HG03354 (cell line): ENCODE data around the gene ESR2.

Experiments
- ATAC-seq: cut with Tn5 transposase; IDR thresholded peaks from one replicate; pipeline ENCODE4 v1.9.1; 2021; ENCODE audit warnings: mild to moderate bottlenecking; ENCODE audit not compliant: unreplicated experiment, poor library complexity, severe bottlenecking

ESR2 gene

DNA sequence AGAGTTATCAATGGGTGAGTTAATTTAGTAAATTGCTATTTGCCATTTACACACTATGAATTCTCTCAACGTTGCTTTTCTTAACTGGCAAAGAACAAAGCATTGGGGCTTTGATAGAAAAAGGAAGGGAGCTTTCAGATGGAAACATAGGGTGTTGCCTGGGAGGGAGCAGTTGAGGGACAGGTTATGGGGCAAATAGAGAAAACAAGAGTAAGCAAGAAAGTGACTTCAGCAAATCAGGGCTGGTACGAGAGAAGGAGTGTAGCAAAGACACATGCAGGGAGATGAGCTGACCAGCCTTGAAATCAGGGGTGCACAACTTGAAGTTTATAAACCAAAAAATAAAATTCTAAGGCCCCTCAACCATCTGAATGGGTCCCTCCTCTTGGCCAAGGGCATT, 15.7 kb downstream of the ESR2 start:
- ATAC-seq: no peak

DNA sequence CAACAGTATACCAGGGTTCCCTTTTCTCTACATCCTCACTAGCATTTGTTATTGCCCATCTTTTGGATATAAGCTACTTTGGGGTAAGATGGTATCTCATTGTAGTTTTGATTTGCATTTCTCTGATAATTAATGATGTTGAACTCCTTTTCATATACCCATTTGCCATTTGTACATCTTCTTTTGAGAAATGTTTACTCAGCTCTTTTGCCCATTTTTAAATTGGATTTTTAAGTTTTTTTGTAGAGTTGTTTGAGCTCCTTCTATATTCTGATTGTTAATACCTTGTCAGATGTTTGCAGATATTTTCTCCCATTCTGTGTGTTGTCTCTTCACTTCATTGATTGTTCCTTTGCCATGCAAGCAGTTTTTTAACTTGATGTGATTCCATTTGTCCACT, 22.2 kb downstream of the ESR2 start:
- ATAC-seq: no peak

DNA sequence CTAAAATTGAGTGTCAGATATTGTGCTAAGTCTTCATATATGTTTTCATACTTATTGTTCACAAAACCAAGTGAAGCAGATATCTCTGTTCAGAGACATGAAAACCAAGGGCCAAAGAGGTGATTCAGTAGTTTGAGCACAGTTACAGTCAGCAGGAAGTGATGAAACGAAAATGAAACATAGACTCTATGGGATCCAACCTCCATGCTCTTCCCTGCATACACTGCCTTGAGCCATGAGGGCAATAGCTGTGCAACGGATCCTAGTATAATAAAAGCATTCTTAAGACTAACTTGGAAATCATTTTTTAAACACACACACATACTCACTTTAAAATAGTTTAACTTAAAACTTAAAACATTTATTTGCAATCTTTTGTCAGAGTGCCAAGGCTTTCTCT, 27.9 kb downstream of the ESR2 start:
- no peak for ATAC-seq

DNA sequence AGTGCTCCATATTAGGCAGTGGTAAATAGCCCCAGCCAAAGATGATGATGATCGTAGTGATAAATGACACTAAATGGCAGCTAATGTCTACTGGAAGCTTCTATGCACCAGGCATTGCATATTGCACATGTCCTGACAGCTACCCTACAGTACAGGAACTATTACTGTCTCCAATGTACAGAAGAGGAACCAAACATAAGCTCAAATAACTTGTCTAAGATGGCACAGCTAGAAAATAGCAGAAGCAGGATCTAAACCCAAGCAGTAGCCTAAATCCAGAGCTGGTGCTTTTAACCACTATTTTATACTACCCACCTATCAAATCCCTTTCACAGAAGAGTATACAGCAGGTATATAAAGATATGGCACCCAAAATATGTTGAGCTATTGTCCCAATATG, 28.9 kb downstream of the ESR2 start:
- ATAC-seq: no peak

DNA sequence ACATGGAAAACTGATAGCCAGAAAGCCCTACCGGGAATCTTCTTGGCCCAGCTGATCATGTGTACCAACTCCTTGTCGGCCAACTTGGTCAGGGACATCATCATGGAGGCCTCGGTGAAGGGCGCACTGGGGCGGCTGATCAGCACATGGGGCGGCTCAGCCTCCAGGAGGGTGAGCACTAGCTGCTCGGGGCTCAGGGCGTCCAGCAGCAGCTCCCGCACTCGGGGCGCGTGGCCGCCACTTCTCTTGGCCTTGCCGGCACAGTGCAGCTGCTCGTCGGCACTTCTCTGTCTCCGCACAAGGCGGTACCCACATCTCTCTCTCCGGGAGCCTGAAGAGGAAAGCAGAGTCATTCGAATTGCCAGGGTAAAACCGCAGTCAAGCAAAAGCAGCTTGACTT, 33.8 kb downstream of the ESR2 start:
- ATAC-seq: no peak

DNA sequence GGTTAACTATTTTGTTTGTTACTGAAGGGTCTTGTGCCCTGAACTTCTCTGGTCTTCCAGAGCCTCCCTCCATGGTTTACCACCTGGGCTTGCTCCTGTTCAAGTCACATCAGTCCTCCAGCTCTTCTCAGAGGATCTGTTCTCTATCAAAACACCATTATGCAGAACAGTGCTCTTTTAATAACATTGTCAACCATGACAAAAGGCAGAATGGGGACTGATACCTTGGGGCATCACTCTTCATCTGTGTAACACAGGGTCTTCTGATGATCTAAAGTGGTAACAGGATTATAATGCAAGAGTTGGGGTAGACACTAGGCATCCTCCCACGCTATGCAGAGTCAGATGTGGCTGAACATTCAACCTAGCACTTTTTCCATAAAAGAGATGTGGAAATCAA, 38.4 kb downstream of the ESR2 start:
- ATAC-seq: no peak

DNA sequence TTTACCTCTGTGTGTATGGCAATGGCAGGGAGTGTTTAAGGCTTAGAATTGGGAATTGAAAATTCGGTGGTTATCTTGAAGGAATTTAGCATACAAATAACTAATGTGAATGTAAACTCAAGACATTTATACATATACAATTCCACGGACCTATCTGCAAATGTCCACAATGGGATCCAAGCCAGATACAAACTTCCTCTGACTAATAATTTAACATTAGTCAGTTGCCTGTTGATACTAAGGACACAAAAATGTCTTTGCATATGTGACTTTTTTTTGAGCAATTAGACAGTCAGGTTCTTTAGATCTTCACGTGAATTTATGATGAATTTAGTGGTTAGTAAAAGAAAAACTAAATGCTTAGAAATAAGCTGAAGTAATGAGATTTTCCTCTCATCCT, 40.5 kb downstream of the ESR2 start:
- no peak for ATAC-seq

DNA sequence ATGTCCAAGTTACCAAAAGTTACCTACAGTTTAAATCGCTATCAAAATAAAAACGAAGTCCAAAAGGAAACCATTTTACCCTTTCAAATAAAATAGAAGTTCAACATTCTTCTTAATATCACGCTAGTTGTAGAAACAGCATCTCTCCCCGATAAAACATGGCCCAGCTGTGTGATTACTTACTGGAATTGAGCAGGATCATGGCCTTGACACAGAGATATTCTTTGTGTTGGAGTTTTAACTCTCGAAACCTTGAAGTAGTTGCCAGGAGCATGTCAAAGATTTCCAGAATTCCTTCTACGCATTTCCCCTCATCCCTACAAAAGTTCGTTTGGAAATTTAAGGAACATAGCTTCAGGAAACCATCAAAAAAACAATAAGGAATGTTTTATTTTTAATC, 44.8 kb downstream of the ESR2 start:
- ATAC-seq: no peak

DNA sequence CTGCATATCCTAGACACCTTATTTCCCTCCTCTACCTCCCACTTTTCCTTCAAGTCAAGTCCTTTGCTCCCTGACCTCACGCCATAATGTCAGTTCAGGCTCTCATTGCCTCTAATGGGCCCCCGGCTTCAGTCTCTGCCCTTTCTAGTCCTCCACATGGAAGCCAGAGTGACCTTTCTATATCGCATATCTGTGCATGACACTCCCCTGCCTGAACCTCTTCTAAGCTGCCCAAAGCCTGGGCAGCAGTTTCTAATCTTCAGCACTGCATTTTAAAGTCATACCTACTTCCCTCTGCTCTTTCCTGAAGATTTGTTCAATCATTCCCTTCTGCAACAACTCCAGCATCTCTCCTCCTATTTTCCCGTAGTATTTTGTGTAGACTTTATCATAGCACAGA, 45.5 kb downstream of the ESR2 start:
- no peak for ATAC-seq

DNA sequence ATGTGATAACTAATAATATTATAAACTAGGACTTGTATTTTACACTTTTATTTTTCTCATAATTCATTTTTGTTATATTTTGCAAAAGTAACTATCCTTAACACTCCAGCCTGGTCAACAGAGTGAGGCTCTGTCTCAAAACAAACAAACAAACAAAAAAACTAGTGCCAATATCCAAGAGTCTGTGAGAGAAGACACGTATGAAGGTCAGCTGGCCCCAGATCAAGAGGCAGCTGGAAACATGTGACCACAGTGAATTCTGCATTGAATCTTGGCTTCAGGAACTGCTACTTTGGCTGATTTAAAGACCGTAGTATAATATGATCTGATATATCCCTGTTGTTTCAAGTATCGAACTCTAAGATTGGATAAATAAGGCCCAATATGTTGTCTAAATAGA, 47.0 kb downstream of the ESR2 start:
- no peak for ATAC-seq

DNA sequence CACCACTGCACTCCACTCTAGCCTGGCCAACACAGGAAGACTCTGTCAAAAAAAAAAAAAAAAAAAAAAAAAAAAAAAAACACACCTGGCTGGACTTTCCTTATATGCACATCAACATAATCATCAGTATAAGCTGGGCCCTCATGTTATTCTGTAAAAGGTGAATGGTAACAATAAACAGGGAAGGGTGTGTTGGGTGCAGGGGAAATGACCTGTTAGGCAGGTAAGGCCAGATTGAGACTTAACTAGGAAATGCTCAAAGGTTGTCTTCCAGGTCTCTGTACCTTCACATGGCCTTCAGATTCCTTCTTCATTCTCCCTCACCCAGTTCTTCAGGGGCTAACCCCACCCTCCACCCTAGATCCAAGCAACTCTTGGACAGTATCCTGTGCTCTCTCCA, 47.5 kb downstream of the ESR2 start:
- no peak for ATAC-seq

DNA sequence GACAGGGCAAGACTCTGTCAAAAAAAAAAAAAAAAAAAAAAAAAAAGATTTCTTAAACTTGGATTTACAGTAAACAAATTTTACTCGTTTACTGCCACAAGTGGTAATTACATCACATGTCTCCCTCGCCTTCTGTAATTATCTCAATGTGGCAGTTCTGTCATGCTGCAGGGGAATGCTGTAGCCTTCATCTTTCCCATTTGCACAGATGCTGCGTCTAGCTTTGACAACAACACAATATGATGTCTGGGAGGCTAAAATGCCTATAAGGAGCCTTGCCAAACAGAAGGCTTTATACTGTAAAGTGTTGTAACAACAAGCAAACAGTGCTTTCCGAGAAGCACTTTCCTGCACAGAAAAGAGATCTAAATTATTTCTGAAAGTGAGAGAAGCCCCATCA, 48.7 kb downstream of the ESR2 start:
- no peak for ATAC-seq

DNA sequence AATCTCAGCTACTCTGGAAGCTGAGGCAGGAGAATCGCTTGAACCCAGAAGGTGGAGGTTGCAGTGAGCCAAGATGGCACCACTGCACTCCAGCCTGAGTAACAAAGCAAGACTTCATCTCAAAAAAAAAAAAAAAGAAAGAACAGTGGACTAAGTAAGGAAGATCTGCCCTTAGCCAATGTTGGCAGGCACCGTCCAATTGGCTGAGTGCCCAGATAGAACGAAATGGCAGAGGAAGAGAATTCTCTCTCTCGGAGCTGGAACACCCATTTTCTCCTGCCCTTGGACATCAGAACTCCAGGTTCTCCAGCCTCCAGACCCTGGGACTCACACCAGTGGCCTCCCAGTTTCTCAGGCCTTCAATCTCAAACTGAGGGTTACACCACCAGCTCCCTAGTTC, 49.9 kb downstream of the ESR2 start:
- no peak for ATAC-seq

DNA sequence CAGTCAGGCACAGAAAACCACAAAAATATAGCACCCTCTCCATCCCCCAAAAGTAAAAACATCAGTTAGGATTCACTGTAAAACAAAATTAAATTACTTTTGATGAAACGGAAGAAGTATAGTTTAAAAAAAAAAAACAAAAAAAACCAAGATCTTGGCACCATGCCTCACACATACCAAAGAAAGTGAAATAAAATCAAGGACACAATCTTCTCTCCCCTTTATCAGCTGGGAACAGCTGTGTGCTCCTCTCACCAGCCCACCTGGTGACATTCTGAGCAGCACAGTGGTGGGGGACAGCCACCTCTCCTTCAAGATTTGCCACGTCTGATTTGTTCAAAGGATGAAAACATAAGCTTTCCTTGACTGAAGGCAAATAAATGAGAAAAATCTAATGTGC, 55.5 kb downstream of the ESR2 start:
- ATAC-seq: no peak

DNA sequence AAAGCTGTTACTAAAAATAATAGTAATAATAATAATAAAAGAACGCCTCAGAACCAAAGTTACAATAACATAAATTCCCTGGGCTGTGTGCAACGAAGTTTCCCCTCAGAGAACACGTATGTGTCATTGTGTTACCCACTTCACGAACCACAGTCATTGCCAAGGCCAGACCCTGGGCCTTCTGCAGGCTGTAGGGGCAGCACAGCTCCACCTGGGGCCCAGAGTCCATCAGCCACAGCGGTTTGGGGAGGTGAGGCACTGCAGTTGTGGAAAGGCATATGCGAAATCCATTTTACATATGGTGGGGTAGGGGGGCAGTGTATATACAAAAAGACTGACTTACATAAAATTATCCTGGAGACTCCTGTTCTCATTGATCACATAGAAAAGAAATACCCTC, 56.1 kb downstream of the ESR2 start:
- ATAC-seq: no peak

DNA sequence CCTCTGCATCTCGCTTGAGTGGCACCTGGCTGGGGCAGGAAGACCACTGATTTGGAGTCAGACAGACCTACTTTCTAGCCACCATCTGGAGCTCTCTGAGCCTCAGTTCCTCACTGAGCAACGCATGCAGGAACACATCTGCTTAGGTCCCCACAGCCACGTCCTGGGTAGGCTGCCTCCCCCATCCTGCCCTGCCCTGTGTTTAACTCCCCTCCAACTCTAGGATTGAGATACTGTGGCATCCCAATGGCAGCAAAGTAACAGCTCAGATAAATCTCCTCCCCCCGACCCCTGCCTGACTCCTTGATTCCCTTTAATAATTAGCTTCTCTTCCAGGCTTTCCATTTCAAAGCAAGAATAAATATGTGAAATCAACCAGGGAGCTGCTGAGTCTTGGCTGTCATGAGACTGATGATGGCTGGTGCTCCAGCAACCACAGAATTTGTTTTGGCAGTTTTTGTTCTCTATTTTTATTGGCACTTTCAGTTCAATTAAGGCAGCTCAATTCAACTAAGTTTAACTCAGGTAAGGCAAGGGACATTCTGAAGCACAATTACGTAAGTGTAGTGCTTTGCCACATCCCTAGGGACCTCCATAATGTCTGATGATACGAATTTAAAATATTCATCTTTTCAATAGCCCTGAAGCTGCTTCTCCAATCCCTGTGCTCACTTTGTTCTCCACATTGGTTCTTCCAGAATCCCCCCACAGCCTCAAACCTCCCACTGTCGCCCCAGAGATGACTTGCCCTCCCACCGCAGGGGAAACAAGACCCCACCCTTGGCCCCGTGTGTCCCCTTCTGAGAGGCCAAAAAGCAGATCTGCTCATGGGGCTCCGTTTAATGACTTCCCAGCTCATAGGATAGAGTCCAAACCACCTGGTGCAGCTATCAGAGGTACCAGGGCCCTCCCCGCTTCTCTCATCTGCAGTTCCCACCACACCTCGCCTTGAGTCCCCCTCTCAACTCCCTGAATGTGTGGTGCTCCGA, 58.2 kb downstream of the ESR2 start:
- ATAC-seq: peak; percentile 79

DNA sequence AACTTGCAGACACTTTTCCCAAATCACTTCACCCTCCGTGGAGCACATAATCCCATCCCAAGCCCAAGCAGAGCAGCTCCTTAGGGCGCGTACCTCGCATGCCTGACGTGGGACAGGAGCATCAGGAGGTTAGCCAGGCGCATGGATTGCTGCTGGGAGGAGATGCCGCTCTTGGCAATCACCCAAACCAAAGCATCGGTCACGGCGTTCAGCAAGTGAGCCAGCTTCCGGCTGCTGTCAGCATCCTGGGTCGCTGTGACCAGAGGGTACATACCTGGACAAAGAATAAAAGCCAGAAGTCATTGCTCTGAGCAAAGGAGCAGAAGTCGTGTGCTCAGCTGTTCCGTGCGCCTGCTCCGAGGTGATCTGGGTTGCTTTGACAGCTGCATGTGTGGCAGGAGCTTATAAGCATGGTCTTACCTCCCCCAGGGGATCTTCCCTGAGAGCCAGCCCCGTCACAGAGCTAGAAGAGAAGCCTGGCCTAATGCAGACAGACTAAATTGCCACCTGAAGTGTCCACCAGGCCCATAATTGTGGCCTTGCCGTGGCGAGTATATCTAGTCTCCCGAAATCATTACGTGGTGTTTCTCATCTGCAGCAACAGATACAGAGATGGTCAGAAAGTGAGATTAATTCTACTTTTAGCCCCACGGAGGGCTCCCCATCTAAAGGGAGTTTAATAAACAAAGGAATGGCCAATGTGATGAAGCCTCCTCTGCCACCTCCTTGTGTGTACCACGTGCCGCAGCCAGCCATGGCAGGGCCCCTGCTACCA, 59.1 kb downstream of the ESR2 start:
- ATAC-seq: peak; percentile 15

DNA sequence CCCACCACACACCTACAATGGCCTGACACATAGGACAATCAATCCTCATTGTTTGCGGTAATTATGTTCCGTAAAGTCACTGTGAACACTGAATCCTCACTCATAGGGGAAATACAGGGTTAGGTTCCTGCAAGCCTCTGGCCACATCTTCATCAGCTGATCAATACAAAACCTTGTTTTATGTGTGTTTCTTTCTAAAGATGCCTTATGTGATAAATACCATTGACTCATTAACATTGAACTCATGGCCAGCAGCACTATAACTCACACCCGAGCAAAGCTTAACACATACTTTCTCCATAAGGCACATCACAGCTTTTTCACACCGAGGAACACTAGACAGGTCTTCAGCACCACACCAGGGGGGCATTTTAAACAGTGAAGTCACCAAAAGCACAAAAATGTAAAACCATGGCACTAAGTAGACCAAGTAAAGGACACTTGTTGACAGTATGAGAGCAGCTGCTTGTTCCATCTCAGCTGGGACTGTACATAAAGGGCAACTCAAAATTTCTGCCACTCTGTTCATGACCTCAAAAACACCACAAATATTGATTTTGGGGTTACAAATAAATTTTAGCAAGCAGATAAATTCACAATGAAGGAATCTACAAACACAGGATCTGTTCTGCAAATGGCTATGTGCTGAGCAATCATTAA, 60.5 kb downstream of the ESR2 start:
- ATAC-seq: no peak

DNA sequence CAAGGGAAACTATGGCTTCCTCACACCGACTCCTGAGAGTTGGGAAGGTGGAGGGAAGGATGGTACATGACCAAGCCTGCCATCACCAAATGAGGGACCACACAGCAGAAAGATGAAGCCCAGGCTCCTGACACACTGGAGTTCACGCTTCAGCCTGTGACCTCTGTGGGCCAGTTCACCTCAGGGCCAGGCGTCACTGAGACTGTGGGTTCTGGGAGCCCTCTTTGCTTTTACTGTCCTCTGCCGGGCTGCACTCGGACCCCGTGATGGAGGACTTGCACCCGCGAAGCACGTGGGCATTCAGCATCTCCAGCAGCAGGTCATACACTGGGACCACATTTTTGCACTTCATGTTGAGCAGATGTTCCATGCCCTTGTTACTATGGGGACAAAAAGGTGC, 61.2 kb downstream of the ESR2 start:
- no peak for ATAC-seq

DNA sequence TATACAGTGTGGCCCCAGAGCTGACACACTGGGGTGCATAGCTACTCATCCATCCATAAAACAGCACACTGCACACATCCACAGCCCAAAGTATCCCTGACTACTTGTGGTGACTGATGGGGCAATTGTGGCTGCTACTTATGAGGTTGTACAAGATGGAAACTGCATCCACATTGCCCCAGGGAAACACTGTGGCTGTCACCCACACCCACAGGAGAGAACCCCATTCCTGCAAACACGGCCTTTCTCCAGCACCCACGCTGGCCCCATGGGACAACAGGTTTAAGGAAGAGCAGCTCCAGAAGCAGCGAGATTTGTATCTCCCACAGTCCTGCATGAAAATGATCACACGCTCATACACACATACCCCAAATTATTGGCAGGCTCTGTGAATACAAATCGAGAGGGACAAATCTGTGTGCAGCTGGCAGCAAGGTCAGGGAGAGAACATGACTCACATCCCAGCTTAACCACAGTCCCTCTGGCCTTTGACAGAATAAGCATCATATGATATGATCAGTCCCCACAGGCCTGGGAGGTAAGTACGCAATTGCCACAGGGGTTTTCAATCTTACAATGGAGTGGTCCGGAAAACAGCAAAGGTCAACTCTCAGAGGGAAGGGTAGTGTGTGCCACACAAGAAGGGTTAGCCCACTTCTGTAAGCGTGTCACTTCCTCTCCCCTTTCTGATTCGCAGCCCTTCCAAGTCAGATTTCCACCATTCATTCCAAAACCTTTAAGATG, 61.9 kb downstream of the ESR2 start:
- no peak for ATAC-seq
